ENCODE data around the gene CDT1. TPM values are rescaled to one million over a fixed set of nuclear protein-coding genes. Genes with fewer than 3 reads are reported as not detected.

CDT1 gene
- total and polyA plus RNA-seq, 2 experiments from 2014 or later, result 32.6 to 187 TPM

GRCh38 chr16:88792668-88793250 is 10.8 kb upstream of the CDT1 start (continued):
- TF ChIP-seq ZNF462 (CRISPR knock-in tag; IDR thresholded peaks at IDR 0.05), result no peak
- TF ChIP-seq ZNF114 (CRISPR knock-in tag; IDR thresholded peaks at IDR 0.05), result no peak
- no peak for TF ChIP-seq ZNF331 (CRISPR knock-in tag; IDR thresholded peaks at IDR 0.05; ENCODE audit: low read depth)
- TF ChIP-seq NANOG (IDR thresholded peaks at IDR 0.05; ENCODE audit: borderline replicate concordance), result no peak

GRCh38 chr16:88793251-88793954 is 10.2 kb upstream of the CDT1 start:
- no peak overlapping the region for H3K27ac Mint-ChIP-seq
- ATAC-seq, result peak; percentile 60
- peaks cover 20% of the 10 kb centered on the region; the same call in 2 of the 3 replicates for H3K4me1 Mint-ChIP-seq
- no peaks in the 10 kb centered on the region for H3K36me3 Mint-ChIP-seq (ENCODE audit: low read depth)
- Histone ChIP-seq H3K27me3 (ENCODE audit: insufficient read depth) (no peaks in the 10 kb centered on the region), H4K20me1 (replicated peaks; ENCODE audit: insufficient read depth) (no peaks in the 10 kb centered on the region), H3K79me2 (replicated peaks; ENCODE audit: insufficient read depth) (no peaks in the 10 kb centered on the region), H3K4me3 (no peak overlapping the region), H3F3A (replicated peaks; ENCODE audit: low read depth) (peaks cover 8% of the 10 kb centered on the region; the same call in 1 of the 2 replicates), H3K9me2 (ENCODE audit: insufficient read depth) (no peaks in the 10 kb centered on the region), H3K4me1 (ENCODE audit: insufficient read depth) (peaks cover 10% of the 10 kb centered on the region; the same call in 1 of the 2 replicates), H3K27ac (ENCODE audit: low read depth) (no peak overlapping the region), H3K4me2 (no peak overlapping the region), H2AFZ (no peak overlapping the region), H3K36me3 (ENCODE audit: insufficient read depth) (no peaks in the 10 kb centered on the region)
- peaks cover 19% of the 10 kb centered on the region for H3K27me3 Mint-ChIP-seq (ENCODE audit: insufficient read depth, low read depth, poor library complexity)
- no peaks in the 10 kb centered on the region for H3K9me3 Mint-ChIP-seq
- TF ChIP-seq STAT1 (IDR thresholded peaks at IDR 0.05; ENCODE audit: unreplicated experiment) (no peak), EZH2 (IDR thresholded peaks at IDR 0.05; ENCODE audit: low read depth, unreplicated experiment) (no peak), CTCF (conservative IDR thresholded peaks at IDR 0.05; ENCODE audit: low read depth in 2 of 2) (no peak)
- DNase-seq (ENCODE audit: low spot score), result no peak
- H3K4me3 Mint-ChIP-seq, result no peak overlapping the region
